GM12873 (cell line): ENCODE measurements around the gene SUPT3H.

Source experiments
- CTCF ChIP-seq: IDR thresholded peaks from 2 replicates; pipeline ENCODE4 v1.5.1; 2012; ENCODE audit warnings: low read depth, mild to moderate bottlenecking, moderate library complexity, low read length, control low read depth; ENCODE audit not compliant: insufficient read depth; ENCODE audit errors: missing control alignments

SUPT3H gene

DNA sequence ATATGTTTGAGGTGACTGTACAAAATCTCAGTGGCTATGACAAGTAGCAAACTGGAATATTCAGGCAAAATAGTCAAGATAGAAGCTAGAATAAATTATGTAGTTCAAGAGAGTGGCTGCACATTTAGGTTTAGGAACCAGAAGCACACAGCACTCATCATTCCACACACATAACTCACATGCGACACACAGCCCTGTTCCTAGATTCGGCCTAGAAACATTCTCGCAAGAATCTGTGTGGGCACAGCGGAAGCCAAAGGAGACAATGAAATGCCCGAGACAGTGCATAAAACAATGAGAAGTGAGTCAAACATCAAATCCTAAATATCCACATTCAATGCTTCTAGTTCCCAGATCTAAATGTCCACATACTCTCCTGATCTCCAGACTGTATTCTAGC is 9.5 kb upstream of the SUPT3H start:
- TF ChIP-seq CTCF, result no peak

- TF ChIP-seq CTCF, result no peak
These were observed 8.8 kb upstream of the SUPT3H start for GRCh38 chr6:45386501-45386900.

DNA sequence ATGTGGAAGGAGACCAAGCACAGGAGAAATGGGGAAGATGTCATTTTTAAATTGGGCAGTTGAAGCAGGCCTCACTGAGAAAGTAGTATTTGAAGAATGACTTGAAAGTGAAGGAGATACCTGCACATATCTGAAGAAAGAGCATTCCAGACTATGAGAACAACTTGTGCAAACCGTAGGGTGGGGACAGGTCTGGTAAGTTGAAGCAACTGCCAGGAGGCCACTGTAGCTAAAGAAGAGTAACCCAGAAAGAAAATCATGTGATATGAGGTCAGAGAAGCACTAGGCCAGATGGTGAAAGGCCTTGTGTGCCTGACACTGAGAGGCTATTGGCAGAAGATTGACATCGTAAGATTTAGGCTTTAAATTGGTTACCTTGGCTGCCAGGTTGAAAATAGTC is 4.7 kb upstream of the SUPT3H start:
- no peak for TF ChIP-seq CTCF

DNA sequence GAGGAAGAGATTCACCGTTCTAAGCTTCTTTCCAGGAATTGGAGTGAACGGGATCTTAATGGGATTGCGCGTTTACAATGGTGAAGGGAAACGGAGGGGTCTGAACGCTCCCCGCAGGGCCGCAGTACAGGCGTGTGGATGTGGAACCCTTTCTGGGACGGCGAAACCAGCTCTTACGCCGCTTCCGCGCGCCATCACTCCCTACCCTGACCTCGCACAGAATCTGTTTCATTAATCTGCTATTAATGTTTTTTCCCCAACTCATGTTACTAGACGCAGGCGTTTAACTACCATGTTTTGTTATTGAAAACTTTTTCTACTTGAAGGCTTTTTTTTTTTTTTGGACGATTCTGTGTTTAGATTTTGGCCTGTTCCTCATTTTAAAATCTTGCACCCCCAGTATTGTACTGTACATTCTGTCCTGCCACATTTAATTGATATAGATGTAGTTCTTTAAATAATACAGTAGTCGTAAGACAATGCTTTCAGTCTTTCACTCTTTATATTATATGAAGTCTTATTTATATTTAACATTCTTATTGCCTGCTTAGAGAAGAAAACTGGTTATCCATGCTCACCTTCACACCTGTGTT is 696 bp upstream of the SUPT3H start:
- TF ChIP-seq CTCF, result no peak

- no peak for TF ChIP-seq CTCF
These were observed 636 bp downstream of the SUPT3H start for GRCh38 chr6:45377043-45377553.

DNA sequence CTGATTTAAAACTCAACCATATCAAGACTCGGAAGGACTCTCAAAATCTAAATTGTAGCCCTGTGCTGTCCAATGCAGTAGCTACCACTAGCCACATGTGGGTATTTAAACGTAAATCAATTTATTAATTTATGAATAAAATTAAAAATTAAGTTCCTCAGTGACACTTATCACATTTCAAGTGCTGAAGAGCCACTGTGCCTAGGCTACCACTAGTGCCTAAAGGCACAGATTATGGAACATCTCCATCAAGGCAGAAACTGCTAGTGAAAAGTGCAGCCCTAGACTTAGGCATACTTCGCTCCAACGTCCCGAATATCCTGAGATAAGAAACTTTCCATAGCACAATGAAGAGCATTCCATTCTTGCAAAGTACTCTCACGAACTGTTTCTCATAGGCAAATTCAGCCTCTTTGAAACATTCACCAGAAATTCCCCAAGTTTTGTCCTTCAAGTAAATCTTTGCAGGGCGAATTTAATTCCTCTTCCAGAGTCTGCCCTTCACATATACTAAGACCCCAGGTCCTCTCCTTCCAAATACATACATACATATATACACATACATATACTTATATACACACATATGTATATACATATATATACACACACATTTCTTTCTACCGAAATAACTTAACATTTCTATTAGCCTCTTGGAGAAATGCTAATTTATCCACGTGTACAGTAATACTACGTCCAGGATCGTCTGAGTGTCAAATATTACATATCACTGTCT is 1.3 kb downstream of the SUPT3H start:
- no peak for TF ChIP-seq CTCF

GRCh38 chr6:45375449-45375848 is 2.3 kb downstream of the SUPT3H start:
- no peak for TF ChIP-seq CTCF
